Right lobe of liver (tissue), 6 donors: ENCODE measurements around the gene ANAPC13. TPM values are rescaled to one million over a fixed set of nuclear protein-coding genes. Genes with fewer than 3 reads are reported as not detected.

Source experiments
- ATAC-seq, 4 donors: fragments of 200-7000 bp; cut with Tn5 transposase; one replicate each; pipeline ENCODE4 v1.9.1; 2020; ENCODE audit warnings: mild to moderate bottlenecking in 4 of 4, moderate library complexity in 4 of 4
- DNase-seq, 3 donors: peaks; one replicate each; pipeline ENCODE4 v3.0.0-alpha.2; 2020
- H3K27ac ChIP-seq, 3 donors: fragments of 200-600 bp; one replicate each; pipeline ENCODE4 v1.8.0; 2022
- H3K27me3 ChIP-seq, 2 donors: fragments of 200-600 bp; one replicate each; pipeline ENCODE4 v1.8.0; 2022
- H3K36me3 ChIP-seq, 4 donors: fragments of 200-600 bp; sonication (generic) in 1 of 4; one replicate each; pipeline versions ENCODE4 v1.5.1 to v1.8.0; 2017 to 2022; ENCODE audit warnings: control low read depth in 1 of 4
- H3K4me1 ChIP-seq, 4 donors: fragments of 200-600 bp; sonication (generic) in 1 of 4; one replicate each; pipeline versions ENCODE4 v1.5.1 to v1.8.0; 2017 to 2022; ENCODE audit warnings: control low read depth in 1 of 4
- H3K4me3 ChIP-seq, 3 donors: fragments of 200-600 bp; one replicate each; pipeline ENCODE4 v1.8.0; 2022
- H3K9me3 ChIP-seq, 4 donors: fragments of 200-600 bp; sonication (generic) in 1 of 4; one replicate each; pipeline versions ENCODE4 v1.5.1 to v1.8.0; 2017 to 2022; ENCODE audit warnings: control low read depth in 1 of 4
- POLR2A ChIP-seq: fragments of 450-650 bp; IDR thresholded peaks from one replicate; pipeline ENCODE4 v1.6.1; 2017; ENCODE audit warnings: antibody characterized with exemption, mild to moderate bottlenecking
- WGBS: methylation state at CpG from one replicate; pipeline ENCODE4 v1.1.6; 2018; ENCODE audit warnings: low coverage, low lambda C conversion rate; ENCODE audit not compliant: insufficient coverage; ENCODE audit errors: missing lambda C conversion rate; 5-methylcytosine and 5-hydroxymethylcytosine counted together
- intact Hi-C, 2 donors: fragments of 100-400 bp; cut with DNase I; formaldehyde crosslinking; loops; one replicate each; pipeline versions ENCODE4 v1.11.2 to v1.14.1; 2022
- long read RNA-seq: library from polyadenylated mRNA; unstranded; transcript quantifications from one replicate; pipeline ENCODE4 v2.0.0, GENCODE V29; 2019
- total RNA-seq, 6 experiments: library from RNA; depleted of rRNA in 2 of 6; stranded (reverse); fragments of >200 nt in 2 of 6; fragmentation: NEBNext Ultra II Directional in 3 of 6; extraction: Animal tissue kit (Norgen Biotek cat#: 25700) in 3 of 6; gene quantifications; one replicate each; pipeline versions ENCODE4 v1.1.0 to v1.2.4, GENCODE V29; 2016 to 2023
- TF ChIP-seq, protein P1 (sequence below), 4 donors: fragments of 200-600 bp in 3 of 4; fragments of 450-650 bp in 1 of 4; IDR thresholded peaks; one replicate each; pipeline versions ENCODE4 v1.5.1 to v1.8.0; 2016 to 2022; ENCODE audit warnings: antibody characterized with exemption in 4 of 4, mild to moderate bottlenecking in 2 of 4
- donor health status: DM: no; HTN: yes; CAD: no.
- donor health status: DM: no; HTN: no; CAD: no.
- donor health status: DM: no; HTN: no; CAD: no.
- donor health status: DM: no; HTN: yes; CAD: no.
- donor health status: DM: no; HTN: yes; CAD: no.

The ANAPC13 gene, protein sequence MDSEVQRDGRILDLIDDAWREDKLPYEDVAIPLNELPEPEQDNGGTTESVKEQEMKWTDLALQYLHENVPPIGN
- 10 to 100 TPM; 23.1 to 46.6 (median 31.7) TPM for total RNA-seq
- long read RNA-seq, transcript ANAPC13-201 (3 exons, 1,209 nt), result major isoform, 15 of 16 reads
- long read RNA-seq, partial matches to known transcripts, result 0 of 16 reads
- long read RNA-seq, other reads (novel, unspliced or antisense), result 0 of 16 reads

DNA sequence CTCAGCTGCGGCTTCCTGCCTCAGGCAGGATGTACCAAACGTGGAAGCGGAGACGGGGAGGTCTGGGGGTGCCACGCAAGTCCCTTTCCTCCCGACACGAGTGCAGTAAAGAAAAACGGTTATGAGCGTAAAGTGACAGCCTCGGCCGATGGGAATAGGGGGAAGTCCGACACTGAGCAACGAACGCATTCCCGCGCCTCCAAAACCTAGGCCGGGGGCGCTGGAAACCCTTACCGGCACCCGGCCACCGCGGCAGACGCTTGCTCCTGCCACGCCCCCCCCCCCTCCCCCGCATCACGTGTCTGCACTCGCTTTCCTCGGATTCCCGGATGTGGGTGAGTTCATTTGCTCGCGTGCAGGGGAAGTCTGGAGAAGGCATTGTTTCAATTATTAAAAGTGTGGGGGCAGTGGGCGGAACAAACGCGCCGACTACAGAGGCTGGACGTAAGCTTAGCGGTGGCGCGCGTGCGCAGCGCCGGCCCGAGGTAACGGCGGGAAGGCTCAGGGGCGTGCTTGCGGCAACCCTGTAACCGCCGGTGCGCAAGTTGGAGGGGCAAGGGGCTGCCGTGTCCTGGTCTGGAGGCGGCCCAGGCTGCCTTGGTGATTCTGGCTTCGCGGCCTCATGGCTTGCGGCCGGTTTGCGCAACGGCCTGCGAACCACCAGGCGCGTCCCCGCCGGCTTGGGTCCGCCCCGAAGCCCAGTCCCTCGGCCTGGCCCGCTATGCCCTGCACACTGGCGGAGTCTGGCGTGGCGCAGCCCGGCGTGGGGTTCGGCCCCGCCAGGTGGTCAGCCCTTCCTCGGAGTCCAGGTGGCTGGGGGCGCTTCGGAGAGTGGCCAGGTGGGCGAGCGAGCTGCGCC lies at the start of gene ANAPC13, which contains the start of gene CEP63:
Gene ANAPC13 (minus strand): TSS at position 268 of the 859 bp plus-strand sequence. CDS start 3,081 bp downstream, outside the sequence.
Gene CEP63 (plus strand): TSS at position 340 of the 859 bp plus-strand sequence. CDS start 9,264 bp downstream, outside the sequence.
- Histone ChIP-seq H3K27ac (peak within 1 kb of the TSS; percentile 85 to 93 (median 89)), H3K4me1 (peaks cover 0 to 20% (median 5%) of the 10 kb centered on the region in 4 donors), H3K9me3 (no peaks in the 10 kb centered on the region), H3K4me3 (peak within 1 kb of the TSS; percentile 76 to 89 (median 77)), H3K36me3 (peaks cover 0 to 13% (median 6%) of the 10 kb centered on the region in 4 donors), H3K27me3 (no peaks in the 10 kb centered on the region)
- DNase-seq, result peak; percentile 91 to 97 (median 95)
- TF ChIP-seq POLR2A, result peak; percentile 73
- TF ChIP-seq, protein P1, sequence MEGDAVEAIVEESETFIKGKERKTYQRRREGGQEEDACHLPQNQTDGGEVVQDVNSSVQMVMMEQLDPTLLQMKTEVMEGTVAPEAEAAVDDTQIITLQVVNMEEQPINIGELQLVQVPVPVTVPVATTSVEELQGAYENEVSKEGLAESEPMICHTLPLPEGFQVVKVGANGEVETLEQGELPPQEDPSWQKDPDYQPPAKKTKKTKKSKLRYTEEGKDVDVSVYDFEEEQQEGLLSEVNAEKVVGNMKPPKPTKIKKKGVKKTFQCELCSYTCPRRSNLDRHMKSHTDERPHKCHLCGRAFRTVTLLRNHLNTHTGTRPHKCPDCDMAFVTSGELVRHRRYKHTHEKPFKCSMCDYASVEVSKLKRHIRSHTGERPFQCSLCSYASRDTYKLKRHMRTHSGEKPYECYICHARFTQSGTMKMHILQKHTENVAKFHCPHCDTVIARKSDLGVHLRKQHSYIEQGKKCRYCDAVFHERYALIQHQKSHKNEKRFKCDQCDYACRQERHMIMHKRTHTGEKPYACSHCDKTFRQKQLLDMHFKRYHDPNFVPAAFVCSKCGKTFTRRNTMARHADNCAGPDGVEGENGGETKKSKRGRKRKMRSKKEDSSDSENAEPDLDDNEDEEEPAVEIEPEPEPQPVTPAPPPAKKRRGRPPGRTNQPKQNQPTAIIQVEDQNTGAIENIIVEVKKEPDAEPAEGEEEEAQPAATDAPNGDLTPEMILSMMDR (IDR thresholded peaks at IDR 0.05), result no peak
- intact Hi-C loops, result no loop called here
- peak; percentile 86 to 93 (median 90) for ATAC-seq
- 0% methylated on average over 11 of the region's 81 CpGs for WGBS

DNA sequence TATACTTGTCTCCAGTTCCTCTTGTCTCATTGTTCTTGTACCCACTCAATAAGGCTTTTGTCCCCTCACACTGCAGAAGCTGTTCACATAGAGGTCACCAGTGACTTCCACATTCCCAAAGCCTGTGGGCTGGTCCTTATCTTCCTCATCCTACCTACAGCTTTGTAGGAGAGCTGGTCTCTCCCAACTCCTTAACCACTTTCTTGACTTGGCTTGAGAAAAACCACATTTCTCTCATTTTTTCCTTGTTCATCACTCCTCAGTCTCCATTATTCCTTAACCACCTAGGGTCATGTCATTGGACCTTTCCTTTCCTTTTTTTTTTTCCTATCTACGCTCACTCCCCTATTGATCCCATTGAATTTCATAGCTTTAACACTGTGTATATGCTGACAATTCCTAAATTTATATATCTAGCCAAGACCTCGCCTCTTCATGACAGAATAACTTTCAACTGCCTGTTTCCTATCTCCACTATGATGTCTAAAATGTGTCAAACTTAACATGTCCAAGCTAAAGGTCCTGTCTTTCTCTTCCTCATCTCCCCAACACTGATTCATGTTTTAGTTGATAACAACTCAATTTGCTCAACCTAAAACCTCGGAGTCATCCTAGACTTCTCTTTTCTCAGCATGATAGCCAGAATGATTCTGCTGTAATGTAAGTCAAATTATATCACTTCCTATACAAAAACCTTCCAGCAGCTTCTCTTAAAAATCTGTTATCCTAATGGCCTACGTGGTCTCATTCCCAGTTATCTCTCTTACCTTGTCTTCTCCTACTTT lies 49.6 kb upstream of the ANAPC13 start:
- ATAC-seq (no peak), DNase-seq (no peak)
- H3K4me1 ChIP-seq, result no peaks in the 10 kb centered on the region
- intact Hi-C loops, result no loop called here
- WGBS, result 87% methylated on average over 4 of the region's 4 CpGs
- no peak overlapping the region for H3K27ac ChIP-seq
- H3K9me3 ChIP-seq, result no peaks in the 10 kb centered on the region
- peaks cover 0 to 11% (median 6%) of the 10 kb centered on the region in 4 donors for H3K36me3 ChIP-seq
- no peak overlapping the region for H3K4me3 ChIP-seq
- TF ChIP-seq, protein P1 (IDR thresholded peaks at IDR 0.05), result no peak
- TF ChIP-seq POLR2A, result no peak
- no peaks in the 10 kb centered on the region for H3K27me3 ChIP-seq

- DNase-seq, result no peak
- Histone ChIP-seq H3K4me3 (no peak overlapping the region), H3K27me3 (no peaks in the 10 kb centered on the region), H3K4me1 (no peaks in the 10 kb centered on the region), H3K27ac (no peak overlapping the region), H3K36me3 (peaks cover 0 to 11% (median 4%) of the 10 kb centered on the region in 4 donors), H3K9me3 (no peaks in the 10 kb centered on the region)
- WGBS, result 86% methylated on average over 1 of the region's 1 CpG
- TF ChIP-seq POLR2A, result no peak
- TF ChIP-seq, protein P1 (IDR thresholded peaks at IDR 0.05), result no peak
- no peak for ATAC-seq
- intact Hi-C loops, result no loop called here
Measured at GRCh38 chr3:134533493-134533892, 47.7 kb upstream of the ANAPC13 start.

DNA sequence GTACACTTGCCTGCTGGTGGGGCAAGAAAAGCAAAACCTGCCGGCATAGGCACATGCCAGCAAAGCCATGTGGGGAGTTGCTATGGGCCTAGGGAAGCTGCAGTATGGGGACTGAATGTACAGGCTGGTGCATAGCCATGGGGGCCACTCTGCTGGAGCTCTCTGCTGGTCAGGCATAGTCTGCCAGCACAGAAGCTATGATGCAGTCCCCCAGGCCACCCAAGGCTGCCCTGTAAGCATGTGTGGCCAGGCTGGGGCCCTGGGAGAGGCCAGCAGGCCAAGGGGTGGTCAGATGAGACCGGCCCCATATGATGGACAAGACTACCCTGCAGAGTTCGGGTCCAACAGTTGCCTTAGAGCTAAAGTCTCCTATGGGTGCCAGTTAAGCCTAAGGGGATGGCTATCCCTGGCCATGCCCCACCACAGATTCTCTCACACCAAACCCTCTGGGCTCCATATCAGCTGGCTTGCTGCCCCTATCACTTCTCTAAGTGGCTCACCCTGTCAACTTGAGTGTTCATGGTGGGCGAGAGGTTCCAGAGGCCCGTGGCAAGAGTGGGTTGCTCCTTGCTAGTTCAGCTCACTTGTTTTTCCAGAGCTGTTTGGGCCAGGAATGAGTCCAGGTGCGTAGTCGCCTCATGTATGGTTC lies 41.9 kb upstream of the ANAPC13 start:
- H3K27me3 ChIP-seq, result no peaks in the 10 kb centered on the region
- ATAC-seq (peak in 1 of 4 donors; percentile 13), DNase-seq (no peak)
- H3K9me3 ChIP-seq, result peaks cover 0 to 9% (median 3%) of the 10 kb centered on the region in 4 donors
- H3K36me3 ChIP-seq, result peaks cover 0 to 4% (median 0%) of the 10 kb centered on the region in 4 donors
- intact Hi-C loops, result no loop called here
- TF ChIP-seq, protein P1 (IDR thresholded peaks at IDR 0.05), result no peak
- no peak for TF ChIP-seq POLR2A
- 98% methylated on average over 5 of the region's 7 CpGs for WGBS
- H3K27ac ChIP-seq, result no peak overlapping the region
- no peaks in the 10 kb centered on the region for H3K4me1 ChIP-seq
- H3K4me3 ChIP-seq, result no peak overlapping the region
